Hematopoietic multipotent progenitor cell (in vitro differentiated cells): ENCODE data around the gene PCNX2. TPM values are rescaled to one million over a fixed set of nuclear protein-coding genes. Genes with fewer than 3 reads are reported as not detected.
A peak's percentile ranks its signal among the peaks of the same experiment; 100 is the strongest.

ENCODE experiments used
- DNase-seq, 3 donors: peaks; one replicate each; pipeline ENCODE4 v3.0.0-alpha.2; 2011 to 2015; ENCODE audit warnings: low read depth in 2 of 3, low spot score in 2 of 3
- total RNA-seq: library from RNA; depleted of rRNA; stranded (reverse); fragments of >200 nt; gene quantifications from one replicate; pipeline ENCODE4 v1.2.3, GENCODE V29; 2012

PCNX2 gene
- total RNA-seq, 1 donor, result 28.8 TPM

DNA sequence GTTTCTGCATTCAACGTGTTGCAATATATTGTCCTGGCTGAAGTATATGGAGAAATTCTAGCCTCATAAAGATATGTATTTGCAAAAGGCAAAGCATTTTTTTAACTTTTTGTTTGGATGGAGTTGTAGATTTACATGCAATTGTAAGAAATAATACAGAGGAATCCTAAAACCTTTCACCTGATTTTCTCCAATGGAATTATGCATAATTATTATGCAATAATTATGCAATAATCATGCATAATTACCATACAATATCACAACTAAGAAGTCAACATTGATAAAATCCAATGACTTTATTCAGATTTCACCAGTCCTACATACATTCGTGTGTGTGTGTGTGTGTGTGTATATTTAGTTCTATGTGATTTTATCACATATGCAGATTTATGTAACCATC is 24.5 kb upstream of the PCNX2 start:
- no peak for DNase-seq

DNA sequence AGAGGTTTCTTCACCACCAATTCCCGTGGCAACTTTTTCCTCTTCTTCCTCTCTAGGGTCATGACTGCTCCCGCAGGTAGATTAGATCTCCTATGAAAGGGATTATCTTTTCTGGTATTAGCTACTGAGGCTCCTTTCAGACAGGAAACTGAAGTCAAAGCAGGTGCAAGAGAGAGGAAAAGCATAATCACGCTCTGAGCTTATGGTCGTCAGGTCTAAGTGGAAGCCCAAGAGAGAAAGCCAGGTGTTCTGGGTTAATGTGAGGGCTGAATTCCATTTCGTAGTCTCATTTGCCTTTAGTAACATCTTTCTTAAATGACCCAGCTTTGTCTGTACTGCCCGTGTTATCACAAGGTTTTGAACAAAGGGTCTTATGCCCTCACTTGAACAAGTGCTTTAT is 23.7 kb upstream of the PCNX2 start:
- DNase-seq, result no peak

DNA sequence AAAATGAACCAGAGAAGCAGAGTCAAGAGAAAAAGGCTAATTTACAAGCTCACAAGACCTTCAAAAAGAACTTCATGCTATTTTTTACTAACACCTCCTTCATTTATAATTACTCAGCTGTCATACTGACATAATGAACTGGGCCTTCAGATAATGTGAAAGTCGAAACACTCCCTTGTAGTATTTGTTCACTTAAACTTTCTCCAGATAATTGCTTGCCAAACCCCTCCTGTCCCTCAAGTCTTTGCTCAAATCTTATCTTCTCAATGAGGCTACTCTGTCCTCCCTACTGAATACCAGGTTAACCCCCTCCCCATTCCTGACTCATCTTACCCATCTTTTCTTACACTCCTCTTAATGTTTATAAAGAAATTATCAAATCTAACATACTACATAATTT is 20.9 kb upstream of the PCNX2 start:
- DNase-seq, result no peak

DNA sequence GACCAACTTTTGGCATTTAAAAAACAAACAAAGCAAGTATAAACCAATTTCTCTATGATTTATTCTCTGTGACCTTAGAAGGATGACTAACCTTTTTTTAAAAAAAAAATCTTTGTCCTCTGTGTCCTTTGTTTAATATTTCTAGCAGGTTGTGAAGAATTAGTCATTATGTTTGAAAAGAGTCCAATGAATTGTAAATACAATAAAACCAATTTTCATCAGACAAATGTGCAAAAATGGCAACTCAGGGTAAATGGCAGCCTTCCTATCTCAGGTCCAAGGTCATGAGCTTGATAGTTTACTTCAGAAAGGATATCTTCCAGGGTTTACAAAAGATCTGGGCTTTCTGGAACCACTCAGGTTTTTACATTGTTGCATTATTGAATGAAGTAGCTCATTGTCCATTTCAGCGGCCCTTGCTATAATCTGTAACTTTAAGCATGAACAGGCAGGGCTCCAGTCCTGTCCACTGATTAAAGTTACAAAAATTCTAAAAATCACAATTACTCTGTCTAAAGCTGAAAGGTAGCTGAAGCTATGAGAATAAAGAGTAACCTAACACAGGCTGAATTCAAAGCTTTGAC is 20.3 kb upstream of the PCNX2 start:
- no peak for DNase-seq

DNA sequence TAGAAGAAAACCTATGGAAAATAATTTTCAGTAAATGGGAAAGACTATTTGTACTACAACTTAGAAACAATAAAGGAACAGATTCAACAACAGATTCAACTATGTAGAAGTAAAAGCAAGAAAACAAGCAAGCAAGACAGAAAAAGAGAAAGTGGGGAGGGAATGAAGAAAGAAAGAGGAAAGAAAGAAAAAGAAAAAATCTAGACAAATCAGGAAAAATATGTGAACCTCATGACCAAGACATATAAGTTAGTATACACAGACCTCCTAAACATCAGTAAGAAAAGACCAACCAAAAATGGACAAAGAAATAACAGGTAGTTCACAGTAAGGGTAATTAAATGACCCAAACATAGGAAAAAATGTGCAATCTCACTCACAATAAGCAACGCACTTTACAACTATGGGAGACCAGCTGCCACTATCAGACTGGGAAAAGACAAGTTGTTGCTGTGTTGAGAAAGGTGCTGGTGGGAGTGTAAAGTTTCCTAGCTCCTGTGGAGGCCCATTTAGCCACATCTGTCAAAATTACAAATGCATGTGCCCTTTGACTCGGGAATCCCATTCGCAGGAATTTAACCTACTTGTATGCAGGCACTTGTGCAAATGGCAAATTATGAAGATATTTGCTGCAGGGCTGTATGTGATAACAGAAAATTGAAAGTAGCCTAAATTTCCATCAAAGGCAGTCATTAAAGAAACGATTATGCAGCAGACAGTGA is 18.1 kb upstream of the PCNX2 start:
- no peak for DNase-seq

DNA sequence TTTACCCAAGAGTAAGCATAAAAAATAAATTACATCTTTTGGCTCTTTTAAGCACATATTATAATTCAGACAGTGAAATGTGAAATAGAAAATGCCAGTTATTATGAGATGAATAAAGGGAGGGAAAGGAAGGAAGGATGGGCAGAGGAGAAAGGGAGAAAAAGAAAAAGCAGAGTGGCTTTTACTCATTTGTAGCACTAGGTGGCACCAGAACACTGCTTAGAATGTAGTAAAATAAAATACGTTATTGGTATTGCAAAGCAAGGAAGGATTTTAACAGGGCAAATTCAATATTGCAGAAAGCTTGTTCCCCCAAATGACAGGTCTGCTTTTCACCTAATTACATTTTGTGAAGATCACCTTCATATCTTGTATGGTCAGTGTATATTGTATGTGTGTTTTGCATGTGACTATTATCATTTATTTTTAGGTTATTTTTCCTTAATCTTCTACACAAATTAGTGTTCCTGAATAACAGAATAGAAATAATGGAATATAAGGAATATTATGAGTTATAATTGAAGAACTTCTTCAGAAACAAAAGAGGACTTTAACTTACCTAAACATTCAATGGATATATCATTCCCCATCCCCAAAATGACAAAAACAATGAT is 9.1 kb upstream of the PCNX2 start:
- peak; percentile 21 to 56 (median 23) for DNase-seq

DNA sequence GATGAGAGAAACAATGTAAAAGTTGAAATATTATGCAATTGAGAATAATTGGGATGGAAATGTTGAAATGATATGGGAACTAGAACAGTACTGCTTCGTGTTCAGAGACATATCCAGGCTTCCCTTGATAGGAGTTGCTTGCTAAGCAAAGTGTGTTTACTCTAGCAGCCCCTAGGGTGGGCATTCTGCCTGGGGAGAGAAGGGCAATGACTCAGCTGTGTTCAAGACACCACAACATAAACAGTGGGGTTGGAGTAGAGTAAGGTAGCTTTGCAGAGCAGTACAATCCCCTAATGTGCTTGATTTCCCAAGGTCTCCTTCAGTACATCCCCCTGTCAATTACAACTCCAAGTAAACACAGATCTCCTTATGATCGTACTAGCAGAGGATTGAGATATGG is 4.8 kb upstream of the PCNX2 start:
- no peak for DNase-seq

DNA sequence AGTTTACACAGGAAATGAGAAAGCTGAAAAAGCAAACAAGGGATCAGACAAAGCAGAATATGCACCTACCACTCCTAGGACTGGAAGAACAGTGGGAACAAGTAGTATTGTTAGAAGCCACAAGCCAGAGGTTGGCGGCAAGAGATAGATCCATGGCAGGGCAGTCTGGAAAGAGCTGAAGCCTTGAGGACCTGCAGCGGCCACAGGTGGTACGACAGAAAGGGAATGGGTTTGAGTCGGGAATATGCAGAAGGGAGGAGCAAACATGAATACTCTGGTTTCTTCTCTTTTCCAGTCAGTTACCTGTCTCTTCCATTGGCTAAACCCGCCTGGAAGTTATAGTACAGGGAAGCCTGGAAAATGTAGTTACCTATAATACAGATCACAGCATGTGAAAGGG is 3.9 kb upstream of the PCNX2 start:
- DNase-seq, result no peak

DNA sequence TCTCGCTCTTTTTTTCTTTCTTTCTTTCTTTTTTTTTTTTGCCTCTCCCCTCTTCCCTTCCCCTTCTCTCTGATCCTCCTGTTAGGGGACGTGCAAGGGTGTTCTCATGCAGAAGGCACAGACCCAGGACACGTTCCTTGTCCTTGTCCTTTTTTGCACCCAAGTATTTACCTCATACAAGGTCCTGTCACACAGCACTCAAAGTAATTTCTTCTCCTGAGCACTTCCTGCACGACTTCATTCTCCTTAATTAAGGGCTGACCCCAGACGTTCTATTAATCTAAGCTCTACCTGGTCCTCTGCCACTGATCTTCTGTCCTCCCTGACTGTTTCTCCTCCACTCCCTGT is 424 bp upstream of the PCNX2 start:
- no peak for DNase-seq

DNA sequence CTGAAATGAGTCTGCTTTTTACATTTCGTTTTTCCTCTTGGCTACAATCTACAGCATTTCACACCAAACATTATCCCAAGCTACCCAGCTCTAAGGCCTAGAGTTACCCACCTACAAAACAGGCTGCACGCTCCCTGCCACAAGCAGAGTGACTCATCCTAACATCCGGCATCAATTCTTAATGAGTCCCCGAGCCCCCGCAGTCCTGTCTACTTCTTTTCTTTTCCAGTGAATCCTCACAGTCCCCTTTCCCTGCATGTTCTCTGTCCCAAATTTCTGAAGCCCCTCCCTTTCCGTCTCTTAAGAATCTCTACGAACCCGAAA is 650 bp downstream of the PCNX2 start:
- DNase-seq, result peak in 2 of 3 donors; percentile 64 to 65

DNA sequence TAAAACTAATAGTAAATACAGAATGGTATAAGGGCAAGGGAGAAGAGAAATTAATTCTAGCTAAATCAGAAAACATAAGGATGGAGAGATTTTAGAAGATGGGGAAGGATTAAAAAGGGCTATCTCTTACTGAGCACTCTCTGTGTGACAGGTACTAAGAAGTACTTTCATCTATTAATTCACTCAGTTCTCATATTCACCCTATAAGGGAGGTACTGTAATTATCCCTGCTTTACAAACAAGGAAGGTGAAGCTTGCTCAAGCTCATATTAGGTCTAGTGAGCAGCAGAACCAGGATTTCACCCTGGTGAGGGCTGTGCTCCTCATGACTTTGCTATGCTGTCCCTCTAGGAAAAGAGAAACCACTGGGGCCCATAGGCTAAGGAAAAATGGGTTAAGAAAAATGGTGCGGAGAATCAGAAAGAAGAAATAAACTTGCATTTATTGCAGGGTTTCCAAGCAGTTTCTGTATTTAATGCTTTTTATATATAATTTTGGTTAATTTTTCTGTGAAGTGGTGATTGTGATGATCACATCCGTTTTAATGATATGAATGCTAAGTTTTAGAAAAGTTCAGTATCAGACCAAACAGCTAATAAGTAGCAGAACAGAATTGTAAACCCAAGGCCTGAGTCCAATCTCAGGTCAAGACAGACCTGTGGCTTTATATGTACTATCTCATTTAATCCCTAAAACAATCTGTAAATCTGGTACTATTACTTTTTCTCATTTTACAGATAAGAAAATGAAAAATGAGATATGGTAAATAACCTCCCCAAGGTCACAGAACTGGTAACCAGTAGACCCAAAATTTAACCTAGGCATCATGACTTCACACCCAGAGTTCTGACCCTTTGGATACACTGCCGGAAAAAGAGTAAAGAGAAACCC is 1.7 kb downstream of the PCNX2 start:
- DNase-seq, result no peak

DNA sequence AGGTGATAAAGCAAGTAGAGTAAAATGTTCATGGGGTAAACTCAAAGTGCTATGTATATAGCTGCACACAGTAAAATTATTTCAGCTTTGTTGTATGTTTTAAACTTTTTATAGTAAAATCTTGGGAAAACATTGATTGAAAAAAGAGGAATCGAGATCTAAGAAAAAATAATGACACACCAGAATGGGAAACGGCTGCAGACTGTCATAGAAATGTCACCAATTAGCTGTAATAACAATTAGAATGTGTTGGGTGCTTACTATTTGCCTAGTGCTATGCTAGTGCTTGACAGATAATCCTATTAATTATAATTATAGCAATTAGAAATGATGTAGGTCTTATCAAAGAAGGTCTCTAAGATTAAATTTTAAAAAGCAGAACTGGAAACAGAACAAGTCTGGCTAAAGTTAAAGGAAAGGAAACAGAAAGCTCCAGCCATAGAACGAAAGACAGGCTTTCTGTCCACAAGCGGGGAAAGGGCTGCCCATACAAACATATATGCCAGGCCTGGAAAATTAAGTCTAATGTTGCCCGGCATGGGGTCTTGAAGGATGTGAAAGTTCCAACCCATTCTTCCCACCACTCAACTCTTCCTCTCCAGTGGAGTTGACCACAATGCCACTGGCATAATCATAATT is 5.0 kb downstream of the PCNX2 start:
- DNase-seq, result peak in 1 of 3 donors; percentile 37

DNA sequence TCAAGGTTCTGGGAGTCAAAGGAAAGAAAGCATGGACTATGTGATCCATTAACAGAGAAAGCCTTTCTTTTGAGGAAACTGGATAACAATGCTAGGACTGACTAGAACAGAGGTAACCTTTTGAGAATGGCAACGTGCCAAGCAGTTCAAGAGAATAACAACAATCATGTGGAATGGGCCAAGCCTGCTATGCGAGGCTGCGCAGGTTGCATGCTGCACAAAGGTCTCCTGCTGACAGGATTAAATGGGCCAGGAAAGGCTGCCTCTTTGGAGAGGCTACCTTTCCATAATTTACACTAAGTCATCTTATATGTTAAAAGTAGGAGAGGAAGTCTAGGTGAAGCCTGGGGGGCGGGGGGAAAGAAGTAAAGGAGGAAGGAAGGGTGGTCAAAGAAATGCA is 5.8 kb downstream of the PCNX2 start:
- no peak for DNase-seq

DNA sequence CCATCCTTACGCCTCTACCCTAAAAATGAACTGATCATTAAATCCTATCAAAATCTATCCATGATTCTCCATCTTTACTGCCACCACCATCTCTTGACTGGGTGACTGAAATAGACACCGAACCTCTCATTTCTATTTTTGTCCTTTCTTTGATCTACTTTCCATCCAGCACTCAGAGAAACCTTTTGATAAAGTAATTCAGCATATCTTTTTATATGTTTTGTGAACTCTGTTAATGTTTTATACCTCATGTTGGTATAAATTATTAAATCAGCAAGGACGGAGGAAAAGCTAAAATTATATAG is 13.0 kb downstream of the PCNX2 start:
- DNase-seq, result no peak

DNA sequence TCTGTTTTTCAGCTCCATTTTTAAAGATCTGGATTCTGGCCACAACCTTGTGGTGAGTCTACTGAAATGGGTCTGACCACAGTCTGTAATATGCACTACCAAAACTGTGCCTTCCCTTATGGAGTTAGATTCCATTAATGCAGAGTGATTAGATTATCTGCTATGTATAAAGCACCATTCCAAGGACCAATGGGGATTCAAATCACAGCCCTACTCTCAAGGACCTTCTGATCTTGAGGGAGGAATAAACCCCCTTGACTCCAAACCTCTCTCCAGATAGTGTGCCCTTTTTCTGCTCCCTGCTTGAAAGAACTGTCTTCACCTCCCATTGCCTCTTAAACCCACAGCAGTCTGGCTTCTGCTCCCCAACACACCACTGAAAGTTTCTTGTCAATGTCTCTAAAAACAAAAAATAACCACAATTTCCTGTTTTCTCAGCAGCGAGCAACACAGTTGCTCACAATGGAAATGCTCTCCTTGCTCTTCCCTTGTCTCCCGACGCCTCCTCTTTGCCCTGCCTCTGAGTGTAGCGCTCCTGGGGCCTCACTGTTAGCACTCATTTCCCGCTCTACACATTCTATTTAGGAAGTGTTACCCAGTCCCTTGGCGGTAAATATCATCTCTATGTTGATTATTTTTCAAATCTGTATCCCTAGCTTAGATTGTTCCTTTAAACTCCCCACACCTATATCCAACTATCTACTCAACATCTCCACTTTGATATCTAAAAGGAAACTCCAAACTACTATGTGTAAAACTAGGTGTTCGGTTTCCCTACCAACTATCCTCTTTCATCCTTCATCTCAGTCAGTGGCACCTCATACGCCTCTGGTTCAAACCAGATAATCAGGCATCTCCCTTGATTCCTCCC is 13.6 kb downstream of the PCNX2 start:
- DNase-seq, result peak in 2 of 3 donors; percentile 7 to 11

DNA sequence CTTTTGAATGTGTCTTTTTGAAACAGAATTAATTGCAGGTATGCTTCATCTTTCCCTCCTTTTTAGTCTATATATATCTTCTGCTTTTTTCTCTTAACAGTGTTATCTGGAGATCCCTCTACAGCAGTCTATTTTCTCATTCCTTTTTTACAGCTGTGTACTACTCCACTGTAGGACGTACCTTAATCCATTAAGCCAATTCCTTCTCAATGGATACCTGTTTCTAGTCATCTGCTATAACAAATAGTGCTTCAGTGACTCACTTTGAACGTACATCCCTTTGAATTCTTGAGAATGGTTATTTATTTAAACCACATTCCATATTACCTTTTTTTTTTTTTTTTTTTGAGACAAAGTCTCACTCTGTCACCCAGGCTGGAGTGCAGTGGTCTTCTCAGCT is 15.6 kb downstream of the PCNX2 start:
- no peak for DNase-seq

DNA sequence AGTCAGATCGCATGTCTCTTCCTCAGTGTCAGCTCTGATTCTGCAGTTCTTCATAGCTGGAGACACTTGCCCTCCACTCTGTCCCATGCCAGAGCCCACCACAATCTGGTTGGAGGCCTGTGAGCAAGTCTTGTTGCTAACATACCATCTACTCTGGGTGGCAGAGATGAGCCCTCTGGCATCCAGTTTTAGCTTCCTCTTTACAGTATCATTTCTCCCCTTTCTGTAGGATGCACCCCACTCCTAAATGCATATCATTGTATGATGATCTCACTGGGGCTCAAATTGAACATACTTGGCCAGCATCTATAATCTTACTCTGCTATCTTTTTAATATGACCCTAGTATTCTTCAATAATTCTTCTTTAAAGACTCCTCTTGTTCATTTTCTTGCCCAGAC is 16.9 kb downstream of the PCNX2 start:
- DNase-seq, result no peak

DNA sequence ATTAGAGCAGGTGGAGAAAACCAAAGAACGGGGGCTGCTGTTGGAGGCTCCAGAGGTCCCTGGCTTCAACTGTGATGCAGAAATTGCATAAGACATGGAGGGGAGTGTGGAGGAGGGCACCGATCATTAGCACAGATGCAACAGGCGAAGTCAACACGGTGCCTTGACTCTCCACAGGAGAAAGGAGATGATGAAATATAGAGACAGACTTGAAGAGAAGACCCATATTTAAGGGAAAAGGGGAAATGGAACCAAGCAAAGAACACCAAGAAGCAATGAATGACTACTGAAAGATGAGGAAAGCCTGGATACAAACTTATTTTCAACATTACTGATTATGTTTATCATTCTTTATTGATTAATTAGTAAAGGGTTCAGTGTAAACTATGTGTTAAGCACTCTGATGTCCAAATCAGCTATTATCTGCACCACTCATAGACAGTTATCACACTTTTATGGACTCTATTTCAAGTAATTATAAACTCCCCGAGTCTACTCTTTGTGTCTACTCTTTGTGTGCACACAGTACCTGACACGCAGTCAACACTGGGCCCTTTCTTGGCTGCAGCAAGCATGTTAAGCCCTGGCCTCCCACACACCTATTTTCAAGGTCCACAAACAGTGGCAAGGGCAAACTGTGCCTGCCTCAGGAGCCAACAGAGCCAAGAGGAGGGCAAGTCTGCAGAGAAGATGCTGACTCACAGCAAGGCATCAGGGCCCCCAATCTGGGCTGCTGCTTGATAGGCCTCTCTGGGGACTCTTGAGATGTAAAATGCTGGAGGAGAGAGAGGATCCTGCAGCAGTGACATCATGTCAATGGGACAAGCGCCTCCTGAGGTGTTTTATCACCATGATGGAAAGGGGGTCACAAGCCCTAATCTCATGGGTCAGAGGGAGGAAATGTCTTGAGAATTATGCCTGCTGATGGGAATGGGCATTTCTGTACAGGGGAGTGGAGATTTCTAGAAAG is 17.6 kb downstream of the PCNX2 start:
- no peak for DNase-seq

DNA sequence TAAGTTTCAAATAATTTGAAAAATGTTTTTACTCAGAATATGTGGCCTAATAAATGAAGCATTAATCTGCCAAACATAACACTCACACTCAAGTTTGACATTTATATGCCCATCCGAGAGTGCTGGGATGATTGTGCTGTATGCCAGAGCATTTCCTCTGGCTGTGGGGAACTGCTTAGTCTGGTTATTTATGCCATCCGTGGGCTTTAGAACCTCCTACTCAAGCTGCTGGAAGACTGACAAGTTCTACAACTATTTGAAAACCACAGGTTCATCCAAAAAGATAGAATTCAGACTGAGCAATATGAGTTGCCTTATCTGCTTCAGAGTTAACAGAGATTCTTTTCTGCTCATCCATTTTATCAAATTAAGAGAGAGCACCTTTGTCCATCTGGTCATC is 25.9 kb downstream of the PCNX2 start:
- peak in 1 of 3 donors; percentile 9 for DNase-seq
